Cardiac fibroblast (primary cell): ENCODE results near the gene UNC13C.

Source experiments
- DNase-seq, 2 donors: peaks; one replicate each; pipeline versions ENCODE4 v3.0.0 to v3.0.0-alpha.2; 2010; ENCODE audit warnings: low read depth in 2 of 2
- H3K4me3 ChIP-seq, 2 donors: replicated peaks in 1 of 2; 1 replicate in 1 of 2; 2 replicates in 1 of 2; pipeline ENCODE4 v1.5.1; 2011; ENCODE audit warnings: low read depth in 2 of 2, low read length in 2 of 2, mild to moderate bottlenecking in 2 of 2, moderate library complexity in 1 of 2
- CTCF ChIP-seq: IDR thresholded peaks from one replicate; pipeline ENCODE4 v1.5.1; 2011; ENCODE audit warnings: low read depth, mild to moderate bottlenecking, low read length, inconsistent platforms

UNC13C gene

GRCh38 chr15:54559405-54560069 is 581.3 kb downstream of the UNC13C start:
- no peak overlapping the region for H3K4me3 ChIP-seq
- DNase-seq = no peak
- no peak for TF ChIP-seq CTCF

GRCh38 chr15:54560417-54560816 is 582.2 kb downstream of the UNC13C start:
- no peak for DNase-seq
- no peak for TF ChIP-seq CTCF
- H3K4me3 ChIP-seq = no peak overlapping the region

GRCh38 chr15:54564166-54564565 is 585.9 kb downstream of the UNC13C start:
- DNase-seq = no peak
- H3K4me3 ChIP-seq = no peak overlapping the region
- TF ChIP-seq CTCF = no peak

DNA sequence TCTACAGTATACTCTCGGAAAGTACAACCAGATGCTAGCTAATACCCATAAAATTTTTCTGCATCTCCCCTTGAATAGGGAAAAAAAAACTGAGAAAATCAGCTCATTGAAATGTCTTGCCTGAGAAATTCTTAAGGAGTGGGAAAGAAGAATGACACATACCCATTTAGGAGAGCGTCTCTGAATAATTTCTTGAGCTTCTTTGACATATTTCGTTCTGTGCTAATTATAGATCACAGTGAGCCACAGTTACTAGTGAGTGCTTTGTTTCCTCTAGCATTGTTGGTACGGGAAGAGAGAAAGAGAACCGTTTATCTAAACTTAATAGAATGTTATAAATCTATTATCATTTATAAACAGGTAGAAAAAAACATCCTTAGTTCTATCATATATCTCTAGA is 588.4 kb downstream of the UNC13C start:
- no peak for DNase-seq
- TF ChIP-seq CTCF = no peak
- H3K4me3 ChIP-seq = no peak overlapping the region

DNA sequence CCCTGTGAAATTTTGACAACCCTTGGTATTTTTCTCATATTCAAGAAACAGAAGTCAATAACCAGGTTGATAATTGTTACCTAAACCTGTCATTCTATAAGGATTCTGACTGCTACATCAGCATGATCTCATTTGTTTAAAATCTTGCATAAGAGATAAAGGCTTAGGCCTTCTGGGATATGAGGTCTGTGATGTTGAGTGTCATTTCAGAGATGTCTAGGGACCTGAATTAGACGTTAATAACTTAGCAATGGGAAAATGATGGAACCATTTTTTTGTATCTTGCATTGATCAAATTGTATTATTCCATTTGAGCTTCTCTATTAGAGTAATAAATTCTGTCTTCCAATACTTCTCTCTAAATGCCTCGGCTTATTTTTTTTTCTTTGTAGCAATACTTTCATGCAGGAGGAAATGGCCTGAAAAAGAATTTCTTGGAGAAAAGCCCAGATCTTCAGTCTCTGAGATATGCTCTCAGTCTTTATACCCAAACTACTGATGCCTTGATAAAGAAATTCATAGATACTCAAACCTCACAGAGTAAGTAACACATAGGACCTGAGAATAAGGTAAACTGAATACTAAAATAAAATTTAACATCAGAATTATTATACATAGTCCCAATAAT is 589.3 kb downstream of the UNC13C start:
- TF ChIP-seq CTCF = no peak

DNA sequence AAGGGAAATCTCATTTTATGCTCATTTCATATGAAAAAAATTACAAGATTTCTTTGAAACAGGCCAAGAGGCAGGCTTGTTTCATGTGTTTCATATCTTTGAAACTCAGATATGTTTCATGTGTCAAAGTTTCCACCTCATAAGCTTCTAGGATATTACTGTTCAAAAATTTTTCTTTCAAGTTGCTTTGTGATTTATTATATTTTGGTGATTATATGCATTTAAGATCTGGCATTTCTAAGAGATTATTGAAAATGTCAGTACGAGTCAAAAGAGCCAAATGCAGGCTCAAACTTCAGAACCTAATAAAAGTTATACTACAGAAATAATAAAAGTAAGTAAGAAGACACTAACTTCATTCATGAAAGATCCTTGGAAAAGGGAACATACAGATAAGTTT is 590.1 kb downstream of the UNC13C start:
- TF ChIP-seq CTCF = no peak
- DNase-seq = no peak

More for the DNA sequence above, 589.3 kb downstream of the UNC13C start:
- H3K4me3 ChIP-seq = no peak overlapping the region
- DNase-seq = no peak

More for the DNA sequence above, 590.1 kb downstream of the UNC13C start:
- no peak overlapping the region for H3K4me3 ChIP-seq
